Fibroblast of lung (primary cell): ENCODE measurements around the gene KCNQ4. TPM values are rescaled to one million over a fixed set of nuclear protein-coding genes. Genes with fewer than 3 reads are reported as not detected.

Experiments used
- DNase-seq, 2 donors: peaks; one replicate each; pipeline versions ENCODE4 v3.0.0 to v3.0.0-alpha.2; 2010; ENCODE audit warnings: low read depth in 2 of 2
- H2AFZ ChIP-seq: 2 replicates; pipeline ENCODE4 v1.5.1; 2012; ENCODE audit warnings: low read length, control low read depth, inconsistent platforms
- H3K27ac ChIP-seq: 2 replicates; pipeline ENCODE4 v1.5.1; 2011; ENCODE audit warnings: low read length, control low read depth; ENCODE audit not compliant: insufficient read depth
- H3K27me3 ChIP-seq: 2 replicates; pipeline ENCODE4 v1.5.1; 2011; ENCODE audit warnings: mild to moderate bottlenecking, low read length; ENCODE audit not compliant: control insufficient read depth, insufficient read depth
- H3K36me3 ChIP-seq: 2 replicates; pipeline ENCODE4 v1.5.1; 2011; ENCODE audit warnings: low read length; ENCODE audit not compliant: control insufficient read depth, insufficient read depth
- H3K4me1 ChIP-seq: 2 replicates; pipeline ENCODE4 v1.5.1; 2011; ENCODE audit warnings: low read length; ENCODE audit not compliant: control insufficient read depth, insufficient read depth; ENCODE audit errors: extremely low read depth
- H3K4me2 ChIP-seq: 2 replicates; pipeline ENCODE4 v1.5.1; 2011; ENCODE audit warnings: low read length, control low read depth; ENCODE audit not compliant: insufficient read depth; ENCODE audit errors: extremely low read depth
- H3K4me3 ChIP-seq, 4 experiments: fragments of 200-600 bp in 1 of 4; sonication (generic) in 1 of 4; replicated peaks in 1 of 4; 2 replicates each; pipeline ENCODE4 v1.5.1; 2011 to 2016; ENCODE audit warnings: low read length in 4 of 4, low read depth in 3 of 4, mild to moderate bottlenecking in 3 of 4, control low read depth in 2 of 4, inconsistent platforms in 1 of 4, mixed read lengths in 1 of 4; ENCODE audit not compliant: insufficient read depth in 1 of 4; ENCODE audit errors: control extremely low read depth in 1 of 4
- H3K79me2 ChIP-seq: 2 replicates; pipeline ENCODE4 v1.5.1; 2012; ENCODE audit warnings: mild to moderate bottlenecking, low read length, inconsistent platforms; ENCODE audit not compliant: control insufficient read depth, insufficient read depth
- H3K9ac ChIP-seq: 2 replicates; pipeline ENCODE4 v1.5.1; 2011; ENCODE audit warnings: mild to moderate bottlenecking, low read length, control low read depth; ENCODE audit not compliant: insufficient read depth
- H3K9me3 ChIP-seq: 2 replicates; pipeline ENCODE4 v1.5.1; 2012; ENCODE audit warnings: low read depth, low read length; ENCODE audit not compliant: control insufficient read depth, insufficient read depth
- H4K20me1 ChIP-seq: 2 replicates; pipeline ENCODE4 v1.5.1; 2011; ENCODE audit warnings: low read length; ENCODE audit not compliant: control insufficient read depth, insufficient read depth; ENCODE audit errors: extremely low read depth
- CTCF ChIP-seq, 2 donors: IDR thresholded peaks in 1 of 2; conservative IDR thresholded peaks in 1 of 2; 1 replicate in 1 of 2; 2 replicates in 1 of 2; pipeline ENCODE4 v1.5.1; 2011 to 2012; ENCODE audit warnings: low read length in 2 of 2, control low read depth in 1 of 2, inconsistent platforms in 1 of 2, low read depth in 1 of 2, mild to moderate bottlenecking in 1 of 2
- EZH2 ChIP-seq: IDR thresholded peaks from 2 replicates; pipeline ENCODE4 v1.5.1; 2012; ENCODE audit warnings: low read length, control low read depth, mild to moderate bottlenecking; ENCODE audit errors: missing control alignments
- polyA plus RNA-seq, 2 donors: library from polyadenylated mRNA; depleted of rRNA in 1 of 2; stranded (reverse) in 1 of 2; unstranded in 1 of 2; fragments of >200 nt; gene quantifications; 2 replicates each; pipeline ENCODE4 v1.2.1, GENCODE V29; 2011 to 2012; ENCODE audit warnings: missing spikeins in 1 of 2
- total RNA-seq: library from RNA; depleted of rRNA; stranded (reverse); fragments of >200 nt; gene quantifications from 2 replicates; pipeline ENCODE4 v1.2.1, GENCODE V29; 2014

The KCNQ4 gene
- total and polyA plus RNA-seq, 2 donors (not counting 1 experiment from before 2014, with no cell fraction given), result under 0.01 to 0.03 TPM

- H3K36me3 ChIP-seq, result no peaks in the 10 kb centered on the region
- no peaks in the 10 kb centered on the region for H3K27me3 ChIP-seq
- peaks cover 10% of the 10 kb centered on the region for H3K4me1 ChIP-seq
- no peaks in the 10 kb centered on the region for H4K20me1 ChIP-seq
- H3K4me2 ChIP-seq, result no peak overlapping the region
- H3K4me3 ChIP-seq, result no peak overlapping the region
- H3K79me2 ChIP-seq, result no peaks in the 10 kb centered on the region
- peak in 1 of 2 donors; percentile 59 for DNase-seq
- H3K9ac ChIP-seq, result no peak overlapping the region
- peak overlapping the region; percentile 55 for H3K27ac ChIP-seq
- H3K9me3 ChIP-seq, result no peaks in the 10 kb centered on the region
- TF ChIP-seq CTCF (conservative IDR thresholded peaks at IDR 0.05 in 1 of 2, IDR thresholded peaks at IDR 0.05 in 1 of 2; ENCODE audit: low read depth in 1 of 2, low read length in 2 of 2) (no peak), EZH2 (no peak)
- H2AFZ ChIP-seq, result no peak overlapping the region
These were observed 93.3 kb downstream of the KCNQ4 start for GRCh38 chr1:40876891-40877290.

GRCh38 chr1:40877698-40878097 lies 94.1 kb downstream of the KCNQ4 start:
- TF ChIP-seq CTCF (conservative IDR thresholded peaks at IDR 0.05 in 1 of 2, IDR thresholded peaks at IDR 0.05 in 1 of 2; ENCODE audit: low read depth in 1 of 2, low read length in 2 of 2) (no peak), EZH2 (no peak)
- Histone ChIP-seq H3K4me2 (no peak overlapping the region), H3K9me3 (no peaks in the 10 kb centered on the region), H3K4me3 (no peak overlapping the region), H3K4me1 (peaks cover 10% of the 10 kb centered on the region), H2AFZ (peak overlapping the region; percentile 34), H3K9ac (no peak overlapping the region), H4K20me1 (no peaks in the 10 kb centered on the region), H3K27ac (peak overlapping the region; percentile 55), H3K36me3 (no peaks in the 10 kb centered on the region), H3K79me2 (no peaks in the 10 kb centered on the region), H3K27me3 (no peaks in the 10 kb centered on the region)
- peak; percentile 82 to 94 for DNase-seq

- no peak overlapping the region for H3K4me2 ChIP-seq
- no peaks in the 10 kb centered on the region for H3K27me3 ChIP-seq
- no peak overlapping the region for H2AFZ ChIP-seq
- H3K9ac ChIP-seq, result no peak overlapping the region
- no peak overlapping the region for H3K27ac ChIP-seq
- no peaks in the 10 kb centered on the region for H4K20me1 ChIP-seq
- no peaks in the 10 kb centered on the region for H3K36me3 ChIP-seq
- no peaks in the 10 kb centered on the region for H3K79me2 ChIP-seq
- TF ChIP-seq CTCF (conservative IDR thresholded peaks at IDR 0.05 in 1 of 2, IDR thresholded peaks at IDR 0.05 in 1 of 2; ENCODE audit: low read depth in 1 of 2, low read length in 2 of 2) (no peak), EZH2 (no peak)
- DNase-seq, result no peak
- H3K4me1 ChIP-seq, result peaks cover 6% of the 10 kb centered on the region
- no peaks in the 10 kb centered on the region for H3K9me3 ChIP-seq
- H3K4me3 ChIP-seq, result no peak overlapping the region
These were observed 95.3 kb downstream of the KCNQ4 start for GRCh38 chr1:40878906-40879305.
